GM18499 (cell line): ENCODE results near the gene COL9A3.

Experiments used
- ATAC-seq: cut with Tn5 transposase; IDR thresholded peaks from one replicate; pipeline ENCODE4 v1.9.1; 2021; ENCODE audit warnings: moderate number of reproducible peaks; ENCODE audit not compliant: insufficient read depth, unreplicated experiment

The COL9A3 gene

GRCh38 chr20:62808211-62808865 is 8.5 kb upstream of the COL9A3 start:
- ATAC-seq: no peak

GRCh38 chr20:62809530-62810428 is 7.1 kb upstream of the COL9A3 start:
- no peak for ATAC-seq

- no peak for ATAC-seq
These were observed 5.5 kb upstream of the COL9A3 start for GRCh38 chr20:62811320-62811719.

GRCh38 chr20:62811720-62812119 is 5.1 kb upstream of the COL9A3 start:
- ATAC-seq: no peak

DNA sequence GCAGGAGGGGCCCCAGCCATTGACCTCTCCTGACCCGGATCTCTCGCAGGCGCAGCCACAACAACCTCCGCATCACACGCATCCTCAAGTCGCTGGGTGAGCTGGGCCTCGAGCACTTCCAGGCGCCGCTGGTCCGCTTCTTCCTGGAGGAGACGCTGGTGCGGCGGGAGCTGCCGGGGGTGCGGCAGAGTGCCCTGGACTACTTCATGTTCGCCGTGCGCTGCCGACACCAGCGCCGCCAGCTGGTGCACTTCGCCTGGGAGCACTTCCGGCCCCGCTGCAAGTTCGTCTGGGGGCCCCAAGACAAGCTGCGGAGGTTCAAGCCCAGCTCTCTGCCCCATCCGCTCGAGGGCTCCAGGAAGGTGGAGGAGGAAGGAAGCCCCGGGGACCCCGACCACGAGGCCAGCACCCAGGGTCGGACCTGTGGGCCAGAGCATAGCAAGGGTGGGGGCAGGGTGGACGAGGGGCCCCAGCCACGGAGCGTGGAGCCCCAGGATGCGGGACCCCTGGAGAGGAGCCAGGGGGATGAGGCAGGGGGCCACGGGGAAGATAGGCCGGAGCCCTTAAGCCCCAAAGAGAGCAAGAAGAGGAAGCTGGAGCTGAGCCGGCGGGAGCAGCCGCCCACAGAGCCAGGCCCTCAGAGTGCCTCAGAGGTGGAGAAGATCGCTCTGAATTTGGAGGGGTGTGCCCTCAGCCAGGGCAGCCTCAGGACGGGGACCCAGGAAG is 4.5 kb upstream of the COL9A3 start:
- no peak for ATAC-seq

- no peak for ATAC-seq
These were observed 4.0 kb upstream of the COL9A3 start for GRCh38 chr20:62812907-62813200.

DNA sequence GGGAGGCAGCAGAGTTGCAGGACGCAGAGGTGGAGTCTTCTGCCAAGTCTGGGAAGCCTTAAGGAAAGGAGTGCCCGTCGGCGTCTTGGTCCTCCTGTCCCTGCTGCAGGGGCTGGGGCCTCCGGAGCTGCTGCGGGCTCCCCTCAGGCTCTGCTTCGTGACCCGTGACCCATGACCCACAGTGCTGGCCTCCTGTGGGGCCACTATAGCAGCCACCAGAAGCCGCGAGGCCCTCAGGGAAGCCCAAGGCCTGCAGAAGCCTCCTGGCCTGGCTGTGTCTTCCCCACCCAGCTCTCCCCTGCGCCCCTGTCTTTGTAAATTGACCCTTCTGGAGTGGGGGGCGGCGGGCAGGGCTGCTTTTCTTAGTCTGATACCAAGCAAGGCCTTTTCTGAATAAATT is 3.3 kb upstream of the COL9A3 start:
- ATAC-seq: no peak

DNA sequence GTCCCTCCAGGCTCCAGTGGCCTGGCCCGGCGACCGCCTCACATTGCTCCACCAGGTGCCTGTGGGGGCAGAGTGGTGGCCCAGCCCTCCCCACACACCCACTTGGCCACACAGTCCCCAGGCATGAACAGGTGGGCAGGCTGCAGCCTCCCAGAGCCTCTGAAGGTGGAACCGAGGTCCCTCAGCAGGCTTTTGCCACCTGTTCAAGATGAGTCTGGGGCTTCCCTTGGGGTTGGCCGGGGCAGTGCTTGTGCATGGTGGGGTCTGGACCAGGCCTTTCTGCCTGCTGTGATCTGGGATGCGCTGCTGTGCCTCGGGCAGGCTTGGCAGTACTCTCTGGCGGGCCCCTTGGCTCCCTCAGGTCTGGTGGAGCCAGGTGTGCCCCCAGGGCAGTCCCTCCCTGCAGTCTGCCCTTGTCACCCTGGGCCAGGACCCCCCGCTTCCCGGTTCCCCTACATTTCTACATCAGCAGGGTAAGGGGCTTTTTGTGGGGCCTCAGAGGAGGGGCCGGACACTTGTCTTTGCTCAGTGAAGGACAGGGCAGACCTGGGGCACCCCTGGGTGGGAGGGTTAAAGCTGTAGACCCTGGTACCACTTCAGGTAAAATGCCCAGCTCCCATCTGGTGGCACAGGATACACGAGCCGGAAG is 2.7 kb upstream of the COL9A3 start:
- no peak for ATAC-seq

DNA sequence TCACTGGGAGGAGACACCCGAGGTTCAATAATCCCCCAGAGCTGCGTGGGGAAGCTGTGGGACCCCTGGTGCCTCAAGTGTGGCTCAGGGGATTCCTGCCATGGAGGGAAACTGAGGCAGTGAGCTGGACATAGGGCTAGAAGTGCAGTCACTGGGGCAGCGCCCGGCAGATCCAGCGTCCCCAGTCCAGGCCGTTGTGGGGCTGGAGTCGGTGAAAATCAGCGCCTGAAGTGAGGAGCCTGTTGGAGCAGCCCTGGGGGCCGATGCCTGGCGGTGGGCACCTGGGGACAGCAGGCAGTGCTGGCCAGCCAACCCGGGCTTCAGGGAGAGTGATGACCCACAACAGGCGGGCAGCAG is 2.2 kb upstream of the COL9A3 start:
- no peak for ATAC-seq

DNA sequence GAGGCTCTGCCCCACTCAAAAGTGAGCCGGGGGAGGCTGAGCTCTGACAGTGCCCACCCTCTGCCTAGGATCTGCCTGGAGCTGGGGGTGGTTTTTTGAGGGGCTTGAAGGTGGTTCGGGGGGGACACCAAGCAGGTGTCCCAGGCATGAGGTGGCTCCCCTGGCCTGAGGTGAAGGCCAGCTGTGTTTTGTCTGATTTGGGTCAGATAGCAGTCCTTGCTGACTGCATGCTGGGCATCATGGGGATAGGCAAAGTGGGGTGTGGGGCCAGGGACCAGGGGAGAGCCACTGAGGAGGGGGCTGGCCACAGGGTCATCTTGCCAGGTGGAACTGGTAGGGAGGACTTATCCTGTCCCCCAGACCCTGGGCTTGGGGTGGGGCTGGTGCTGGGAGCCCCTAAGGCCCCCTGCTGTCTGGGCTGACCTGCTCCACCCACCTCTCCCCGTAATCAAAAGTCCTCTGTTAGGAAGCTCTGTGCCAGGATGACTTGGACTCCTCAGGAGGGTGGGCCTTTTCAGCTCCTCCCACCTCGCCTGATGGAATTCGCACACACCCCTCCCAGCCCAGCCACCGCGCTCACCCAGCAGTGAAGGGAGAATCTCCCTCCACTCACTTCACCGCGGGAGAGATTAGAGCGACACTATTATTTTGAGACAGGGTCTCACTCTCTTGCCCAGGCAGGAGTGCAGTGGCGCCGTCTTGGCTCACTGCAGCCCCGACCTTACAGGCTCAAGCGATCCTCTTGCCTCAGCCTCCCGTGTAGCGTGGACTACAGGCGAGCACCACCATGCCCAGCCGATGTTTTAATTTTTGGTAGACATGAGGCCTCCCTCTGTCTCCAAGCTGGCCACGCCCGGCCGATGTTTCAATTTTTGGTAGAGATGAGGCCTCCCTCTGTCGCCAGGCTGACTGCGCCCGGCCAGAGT is 1.5 kb upstream of the COL9A3 start:
- no peak for ATAC-seq

GRCh38 chr20:62816031-62816883 is 593 bp upstream of the COL9A3 start:
- ATAC-seq: no peak

DNA sequence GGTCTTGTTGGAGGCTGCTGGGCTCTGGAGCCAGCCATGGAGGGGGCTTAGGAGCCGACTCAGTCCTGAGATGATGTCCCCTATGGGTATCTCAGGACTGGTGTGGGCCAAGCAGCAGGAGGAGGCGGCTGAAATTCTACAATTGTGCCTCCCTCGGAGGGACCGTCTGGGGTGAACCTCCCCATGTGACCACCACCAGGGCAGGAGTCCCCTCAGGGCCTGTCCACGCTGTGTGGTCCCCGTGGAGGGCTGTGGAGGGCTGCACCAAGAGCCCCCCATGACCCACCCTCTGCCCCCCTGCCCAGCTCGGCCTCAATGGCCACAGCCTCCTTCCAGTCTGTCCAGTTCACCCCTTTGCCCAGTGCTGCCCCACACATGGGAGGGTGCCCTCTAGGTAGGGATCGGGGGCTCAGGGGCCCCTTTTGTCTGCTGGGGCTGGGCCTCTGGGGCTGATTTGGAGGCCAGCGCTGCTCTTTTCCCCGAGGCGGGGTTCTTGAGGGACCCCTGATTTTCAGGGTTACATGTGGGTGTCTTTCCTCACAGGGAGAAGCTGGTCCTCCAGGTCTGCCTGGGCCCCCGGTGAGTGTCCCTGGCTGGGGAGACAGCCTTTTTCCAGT is 1.2 kb downstream of the COL9A3 start:
- no peak for ATAC-seq

DNA sequence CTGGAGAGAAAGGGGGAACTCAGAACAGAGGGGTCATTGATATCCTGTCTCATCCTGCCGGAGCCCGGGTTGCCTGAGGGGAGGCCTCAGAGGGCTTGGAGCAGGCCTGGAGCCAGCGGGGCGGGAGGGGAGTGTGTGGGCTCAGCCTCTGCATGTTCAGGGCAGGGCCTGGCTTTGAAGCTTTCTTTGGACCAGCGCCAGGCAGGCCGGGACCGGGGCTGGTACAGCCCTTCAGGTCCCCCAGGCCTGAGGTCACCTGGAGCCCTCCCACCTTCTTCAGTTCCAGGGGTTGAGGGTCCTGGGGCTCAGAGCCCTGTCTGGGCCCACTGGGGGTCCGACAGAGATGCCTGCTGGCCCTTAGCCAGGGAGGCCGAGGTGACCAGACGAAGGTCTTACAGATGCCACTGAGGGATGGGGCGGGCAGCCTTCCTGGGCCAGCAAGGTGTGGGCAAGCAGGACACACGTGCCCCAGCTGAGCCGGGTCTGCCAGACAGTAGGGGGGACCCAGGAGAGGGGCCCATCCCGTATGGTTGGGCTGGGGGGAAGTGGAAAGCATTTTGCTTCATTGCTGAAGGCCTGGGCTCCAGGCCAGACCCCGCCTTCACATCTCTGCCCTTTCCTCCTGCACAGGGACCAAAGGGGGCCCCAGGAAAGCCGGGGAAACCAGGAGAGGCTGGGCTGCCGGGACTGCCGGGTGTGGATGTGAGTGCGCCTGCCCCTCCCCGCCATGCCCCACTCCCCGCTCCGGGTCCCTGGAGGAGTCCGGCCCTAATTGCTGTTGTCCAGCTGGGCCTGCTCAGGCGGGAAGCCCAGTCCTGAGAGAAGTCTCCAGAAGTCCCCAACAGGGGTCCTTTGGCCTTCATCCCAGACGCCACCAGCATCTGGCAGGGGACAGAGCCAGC is 2.0 kb downstream of the COL9A3 start:
- no peak for ATAC-seq

DNA sequence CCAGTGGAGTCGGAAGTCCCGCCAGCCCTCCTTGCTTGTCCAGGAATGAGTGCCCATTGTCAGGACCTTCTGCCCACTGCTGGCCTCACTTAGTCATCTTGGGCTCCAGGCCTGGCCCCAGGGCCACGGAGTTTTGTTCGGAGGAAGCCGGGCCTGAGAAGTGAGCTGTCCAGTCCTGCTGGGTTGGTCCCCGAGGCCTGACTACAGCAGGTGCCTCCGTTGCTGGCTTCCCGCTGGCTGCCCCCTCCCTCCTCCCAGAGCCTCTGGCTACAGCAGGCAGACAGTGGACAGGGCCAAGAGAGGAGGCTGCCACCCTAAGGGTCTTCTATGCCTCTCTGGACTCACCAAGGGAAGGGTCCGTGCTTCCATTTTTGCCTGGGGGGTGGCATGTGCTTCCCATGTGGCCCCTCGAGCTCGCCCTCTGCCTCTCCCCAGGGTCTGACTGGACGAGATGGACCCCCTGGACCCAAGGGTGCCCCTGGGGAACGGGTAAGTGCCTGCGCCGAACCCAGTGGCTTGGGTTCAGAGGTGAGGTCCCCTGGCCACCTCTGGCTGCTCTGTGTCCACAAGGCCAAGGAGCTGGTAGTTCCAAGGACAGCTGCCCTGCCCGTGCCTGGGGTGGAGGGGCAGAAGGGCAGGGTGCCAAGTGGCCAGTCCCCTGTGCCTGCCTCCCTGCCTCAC is 2.8 kb downstream of the COL9A3 start:
- no peak for ATAC-seq

DNA sequence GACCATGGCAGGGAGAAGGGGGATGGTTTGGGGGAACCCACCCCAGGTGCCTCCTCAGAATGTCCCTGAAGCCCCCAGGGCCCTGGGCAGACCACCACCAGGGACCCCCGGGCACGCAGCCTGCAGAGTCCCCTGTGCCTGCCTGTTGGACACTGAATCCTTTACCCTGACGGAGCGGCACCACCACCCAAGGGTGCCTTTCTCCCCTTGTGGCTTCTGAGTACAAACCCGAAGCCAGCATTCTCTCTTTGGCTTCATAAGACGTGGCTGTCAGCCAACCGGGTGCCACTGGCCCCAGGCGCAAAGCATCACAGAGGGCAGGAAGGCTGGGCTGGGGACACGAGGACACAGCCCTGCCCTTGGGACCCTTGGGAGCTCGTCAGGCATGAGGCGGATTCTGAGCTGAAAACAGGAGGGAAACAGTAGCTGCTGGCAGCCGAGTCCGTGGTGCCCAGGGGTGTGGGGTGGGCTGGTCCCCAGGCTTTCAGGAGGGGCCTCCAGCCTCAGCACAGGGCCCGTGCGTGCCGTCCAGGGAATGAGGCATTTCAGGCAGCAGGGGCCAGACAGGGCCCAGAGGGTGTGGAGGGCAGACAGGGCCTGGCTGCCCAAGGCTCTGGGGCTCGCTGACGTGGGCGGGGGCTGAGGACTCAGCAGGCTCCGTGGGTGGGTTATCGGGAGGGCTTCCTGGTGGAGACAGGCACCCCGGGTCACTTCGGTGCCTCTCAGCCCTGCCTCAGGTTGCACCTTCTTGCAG is 3.5 kb downstream of the COL9A3 start:
- no peak for ATAC-seq

DNA sequence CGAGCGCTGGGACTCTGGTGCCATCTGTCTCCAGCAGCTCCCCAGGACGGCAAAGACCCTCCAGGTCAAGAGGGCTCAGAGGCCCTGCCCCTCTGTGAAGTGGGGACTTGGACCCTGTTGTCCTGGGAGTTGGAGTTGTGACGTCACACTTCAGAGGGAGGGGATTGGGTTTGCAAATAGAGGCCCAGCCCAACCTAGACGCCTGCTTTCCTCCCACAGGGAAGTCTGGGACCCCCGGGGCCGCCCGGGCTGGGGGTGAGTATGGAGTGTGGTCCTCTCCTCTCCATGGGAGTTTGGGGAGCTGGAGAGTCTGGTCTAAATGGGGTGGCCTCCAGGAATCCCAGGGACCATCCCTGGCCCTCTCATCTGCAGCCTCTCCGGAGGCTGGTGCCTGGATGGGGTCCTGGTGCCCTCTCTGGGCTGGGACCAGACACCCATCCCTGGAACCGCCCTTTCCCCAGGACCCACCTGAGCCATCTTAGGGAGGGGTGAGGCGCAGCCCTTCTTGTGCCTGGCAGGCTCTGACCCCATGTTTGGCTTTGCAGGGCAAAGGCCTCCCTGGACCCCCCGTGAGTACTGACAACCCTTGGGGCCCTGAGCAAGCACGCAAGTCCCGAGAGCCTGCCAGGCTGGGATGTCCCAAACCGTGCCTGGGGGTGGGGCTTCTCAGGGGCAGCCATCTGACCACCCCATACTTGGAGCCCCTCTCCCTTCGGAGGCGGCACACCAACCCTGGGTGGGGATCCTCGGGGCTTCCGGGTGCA is 4.3 kb downstream of the COL9A3 start:
- ATAC-seq: no peak
